NCI-H446 (cell line): ENCODE data around the gene NKD1.

Experiments
- DNase-seq, 2 experiments: peaks; one replicate each; lab custom pipeline; 2025; lab: John Stamatoyannopoulos, UW

Gene NKD1

DNA sequence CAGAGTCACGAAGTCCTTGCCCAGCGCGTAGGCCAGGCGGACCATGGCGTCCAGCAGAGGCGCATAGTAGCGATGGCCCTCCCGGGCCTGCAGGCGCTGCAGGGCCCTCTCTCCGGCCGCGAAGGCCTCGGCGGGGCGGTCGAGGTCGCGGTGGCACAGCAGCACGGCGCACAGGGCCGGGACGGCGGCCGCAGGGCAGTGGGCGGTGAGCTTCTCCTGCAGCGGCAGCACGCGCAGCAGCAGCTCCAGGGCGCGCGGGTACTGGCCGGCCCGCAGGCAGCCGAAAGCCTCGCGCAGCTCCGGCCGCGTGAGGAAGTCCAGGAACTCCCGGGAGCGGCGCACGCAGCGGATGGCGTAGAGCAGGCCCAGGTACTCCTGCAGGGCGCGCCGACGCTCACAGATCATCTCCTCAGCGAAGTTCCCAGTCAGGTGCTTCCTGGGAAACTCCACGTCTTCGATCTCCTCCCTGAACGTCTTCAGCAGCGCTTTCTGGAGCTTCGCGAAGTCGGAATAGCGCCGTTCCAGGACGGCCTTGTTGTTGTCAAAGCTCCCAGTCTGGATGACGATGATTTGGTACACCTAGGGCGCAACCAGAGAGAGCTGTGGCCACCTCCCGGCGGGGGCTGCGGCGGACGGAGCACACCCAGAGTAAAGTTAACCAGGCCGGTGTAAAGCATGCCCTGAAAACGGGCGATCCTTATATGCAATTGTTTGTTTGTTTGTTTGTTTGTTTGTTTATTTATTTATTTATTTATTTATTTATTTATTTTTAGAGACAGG is 125.5 kb downstream of the NKD1 start:
- DNase-seq = no peak

DNA sequence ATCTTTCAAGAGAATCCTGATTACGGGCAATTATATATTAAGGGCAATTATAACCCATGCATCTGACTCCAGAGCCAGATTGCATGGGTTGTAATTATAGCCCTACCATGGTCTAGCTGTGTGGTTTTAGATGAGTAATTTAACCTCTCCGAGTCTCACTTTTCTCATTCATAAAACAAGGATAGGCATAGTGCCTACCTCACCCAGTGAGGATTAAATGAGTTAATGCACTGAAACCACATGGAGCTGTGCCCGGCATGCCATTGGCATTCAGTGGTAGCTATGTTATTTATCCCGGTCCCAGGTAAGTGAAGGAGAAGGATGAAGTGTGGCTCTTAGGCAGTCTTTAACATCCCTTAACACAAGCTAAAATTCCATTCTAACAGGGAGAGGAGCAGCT is 126.6 kb downstream of the NKD1 start:
- no peak for DNase-seq

DNA sequence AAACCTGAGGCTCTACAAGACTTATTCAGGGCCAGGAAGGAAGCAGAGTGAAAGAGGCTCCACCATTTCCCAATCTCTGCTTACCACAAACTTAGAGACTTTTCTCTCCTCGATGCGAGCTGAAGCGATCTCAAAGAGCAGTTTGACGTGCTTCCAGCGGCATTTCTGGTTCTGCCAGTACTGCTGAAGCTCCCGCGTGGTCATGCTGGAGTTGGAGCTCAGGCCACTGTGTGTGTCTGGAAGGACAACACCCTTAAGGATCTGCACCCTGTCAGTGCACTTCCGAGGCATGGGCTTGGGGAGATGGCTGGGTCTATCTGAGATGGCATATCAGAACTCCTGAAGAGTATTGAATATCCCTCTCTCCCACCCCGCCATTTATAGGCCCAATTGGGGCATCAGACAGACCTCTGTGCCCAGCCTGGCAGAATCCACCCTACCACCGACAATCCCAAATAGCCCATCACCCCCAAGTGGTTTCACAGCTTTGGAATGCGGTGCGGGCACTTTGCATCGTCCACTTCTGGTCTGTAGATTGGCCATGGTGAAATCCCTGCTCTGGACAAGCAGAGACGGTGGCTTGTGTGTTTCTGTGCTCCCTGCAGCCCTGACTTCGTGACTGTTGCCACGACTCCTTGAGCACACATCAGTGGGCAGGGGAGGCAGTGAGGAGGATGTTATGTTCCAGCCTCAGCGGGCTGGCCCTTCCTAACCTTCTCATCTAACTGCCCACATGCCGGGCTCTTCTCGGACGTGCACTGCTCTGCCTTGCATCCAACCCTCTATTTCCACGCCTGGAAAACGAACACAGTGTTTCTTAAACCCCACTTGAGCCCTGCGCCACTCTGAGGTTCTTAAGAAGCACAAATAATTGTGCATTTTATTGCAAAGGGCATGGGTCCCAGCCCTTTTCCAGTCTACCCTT is 127.8 kb downstream of the NKD1 start:
- no peak for DNase-seq

DNA sequence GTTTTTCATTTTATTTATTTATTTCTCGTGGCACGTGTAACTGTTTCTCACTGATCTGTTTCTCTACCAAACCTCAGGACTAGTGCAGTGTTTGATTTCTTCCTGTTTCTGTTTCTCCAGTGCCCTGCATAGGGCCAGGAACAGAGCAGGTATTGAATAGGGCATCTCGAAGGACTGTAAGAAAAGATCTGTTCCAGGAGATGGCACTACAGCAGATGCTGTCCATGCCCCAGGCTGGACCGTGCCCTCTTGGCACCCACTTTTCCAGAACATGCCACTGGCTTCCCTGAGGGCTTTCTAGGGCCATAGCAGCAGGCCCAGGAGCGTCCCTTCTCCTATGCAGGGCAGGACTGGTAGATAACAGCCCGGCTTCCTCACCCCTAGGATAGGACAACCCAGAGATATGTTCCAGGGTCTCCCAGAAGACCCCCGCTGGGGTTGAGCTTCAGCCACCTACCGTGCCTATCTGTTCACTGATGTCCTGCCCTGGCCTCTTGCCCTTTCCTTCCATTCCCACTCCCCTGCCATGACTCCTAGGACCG is 128.6 kb downstream of the NKD1 start:
- no peak for DNase-seq

DNA sequence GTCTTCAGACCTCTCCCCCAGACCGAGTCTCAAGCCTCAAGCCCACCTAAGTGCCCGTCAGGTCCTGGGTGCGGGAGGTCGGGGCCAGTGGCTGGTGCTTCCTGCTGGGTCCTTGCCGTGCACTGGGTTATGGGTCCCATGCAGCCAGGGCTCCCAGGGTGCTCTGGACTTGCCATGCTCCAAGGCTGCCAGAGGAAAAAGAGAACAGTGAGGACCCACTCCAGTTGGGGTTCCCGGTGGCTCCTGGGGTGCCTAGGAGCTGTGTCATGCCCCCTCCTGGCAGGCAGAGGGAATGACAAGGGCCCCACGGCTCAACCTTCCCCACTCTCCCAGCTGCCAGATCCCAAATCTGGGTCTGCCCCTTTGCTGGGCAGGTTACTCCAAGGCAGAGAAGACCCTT is 129.2 kb downstream of the NKD1 start:
- no peak for DNase-seq

DNA sequence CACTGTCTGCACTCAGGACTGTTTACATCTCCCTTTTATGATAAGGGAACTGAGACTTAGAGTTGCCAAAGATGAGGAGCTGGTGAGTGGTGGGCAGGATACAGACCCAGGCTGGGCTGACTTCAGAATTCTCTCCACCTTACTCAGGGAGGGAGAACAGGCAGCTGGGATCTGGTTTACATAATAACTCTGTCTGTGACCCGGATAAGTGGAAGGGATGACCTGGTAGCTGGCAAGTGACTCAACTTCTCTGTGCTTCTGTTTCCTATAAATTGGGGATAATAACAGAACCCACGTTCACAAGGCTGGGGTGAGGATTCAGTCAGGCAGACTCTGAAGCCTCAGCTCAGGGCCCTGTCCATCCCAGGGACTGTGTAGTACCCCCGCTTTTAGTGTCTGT is 130.3 kb downstream of the NKD1 start:
- no peak for DNase-seq

DNA sequence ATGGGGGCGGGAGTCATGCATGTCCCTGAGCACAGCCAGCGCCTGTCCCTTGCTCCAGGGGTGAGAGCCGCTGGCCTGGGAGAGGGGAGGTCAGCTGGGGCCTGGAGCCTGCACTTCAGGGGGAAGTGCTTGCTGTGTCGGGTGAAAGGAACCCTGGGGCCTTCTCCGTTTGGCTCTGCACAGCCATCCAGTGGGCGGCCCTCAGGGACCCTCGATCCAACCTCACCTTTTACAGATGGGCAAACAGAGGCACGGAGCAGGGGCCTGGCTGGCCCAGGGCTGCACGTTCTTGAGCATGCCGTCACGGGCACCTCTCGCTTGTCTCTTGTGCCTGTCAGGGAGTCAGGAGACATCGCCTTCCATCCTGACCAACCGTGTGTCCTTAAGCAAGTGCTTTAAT is 131.1 kb downstream of the NKD1 start:
- no peak for DNase-seq

DNA sequence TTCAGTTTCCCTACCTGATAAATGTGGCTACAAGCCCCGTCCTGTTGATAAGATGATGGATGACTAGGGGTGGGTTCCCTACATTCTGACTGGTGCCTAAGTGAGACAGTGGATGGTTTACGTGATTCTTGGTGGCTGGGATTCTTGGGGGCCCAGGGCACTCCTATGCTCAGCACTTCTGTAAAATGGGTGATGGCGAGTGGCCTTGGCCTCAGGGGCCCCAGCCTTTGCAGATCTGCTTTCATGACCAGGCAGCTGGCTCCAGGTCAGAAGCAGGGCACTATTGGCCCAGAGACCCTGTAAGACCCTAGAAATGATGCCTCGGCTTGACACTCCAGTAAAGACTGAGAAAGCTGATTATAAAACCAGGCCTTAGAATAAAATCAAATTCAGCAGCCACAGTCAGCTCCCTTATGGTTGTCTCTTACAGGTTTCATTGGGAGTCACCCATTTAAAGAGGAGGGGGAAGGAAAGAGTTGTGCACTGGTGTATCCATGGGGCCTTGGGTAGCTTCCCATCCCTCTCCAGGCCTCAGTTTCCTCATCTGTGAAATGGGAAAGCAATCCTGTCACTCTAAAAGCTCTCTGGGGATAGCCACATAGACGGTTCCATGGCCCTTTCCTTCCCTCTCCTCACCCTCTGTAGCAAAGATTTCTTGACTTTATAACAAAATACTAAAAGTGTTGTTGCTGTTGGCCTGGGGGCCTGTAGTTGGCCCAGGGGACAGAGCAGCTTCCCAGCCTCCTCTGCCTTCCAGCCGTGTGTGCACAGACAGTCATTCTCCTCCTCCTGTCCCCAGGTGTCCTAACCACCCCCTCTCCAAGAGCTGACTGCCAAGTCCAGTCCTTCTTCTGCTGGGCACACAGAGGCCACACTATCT is 131.7 kb downstream of the NKD1 start:
- no peak for DNase-seq

DNA sequence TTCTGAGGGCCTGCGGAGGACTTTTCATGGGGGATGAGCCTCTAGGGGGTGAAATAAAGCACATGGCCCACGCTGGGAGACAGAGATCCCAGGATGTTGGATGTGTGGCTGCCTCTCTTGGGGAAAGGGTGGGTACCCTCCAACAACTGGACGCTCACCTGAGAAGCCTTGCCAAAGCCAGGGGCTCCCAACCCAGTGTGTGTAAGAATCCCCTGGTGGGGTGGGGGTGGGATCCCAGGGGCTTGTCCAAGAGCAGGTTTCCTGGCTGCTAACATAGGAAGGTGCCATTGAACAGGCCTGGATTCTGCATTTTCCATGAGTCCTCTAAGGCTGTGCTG is 132.3 kb downstream of the NKD1 start:
- no peak for DNase-seq

DNA sequence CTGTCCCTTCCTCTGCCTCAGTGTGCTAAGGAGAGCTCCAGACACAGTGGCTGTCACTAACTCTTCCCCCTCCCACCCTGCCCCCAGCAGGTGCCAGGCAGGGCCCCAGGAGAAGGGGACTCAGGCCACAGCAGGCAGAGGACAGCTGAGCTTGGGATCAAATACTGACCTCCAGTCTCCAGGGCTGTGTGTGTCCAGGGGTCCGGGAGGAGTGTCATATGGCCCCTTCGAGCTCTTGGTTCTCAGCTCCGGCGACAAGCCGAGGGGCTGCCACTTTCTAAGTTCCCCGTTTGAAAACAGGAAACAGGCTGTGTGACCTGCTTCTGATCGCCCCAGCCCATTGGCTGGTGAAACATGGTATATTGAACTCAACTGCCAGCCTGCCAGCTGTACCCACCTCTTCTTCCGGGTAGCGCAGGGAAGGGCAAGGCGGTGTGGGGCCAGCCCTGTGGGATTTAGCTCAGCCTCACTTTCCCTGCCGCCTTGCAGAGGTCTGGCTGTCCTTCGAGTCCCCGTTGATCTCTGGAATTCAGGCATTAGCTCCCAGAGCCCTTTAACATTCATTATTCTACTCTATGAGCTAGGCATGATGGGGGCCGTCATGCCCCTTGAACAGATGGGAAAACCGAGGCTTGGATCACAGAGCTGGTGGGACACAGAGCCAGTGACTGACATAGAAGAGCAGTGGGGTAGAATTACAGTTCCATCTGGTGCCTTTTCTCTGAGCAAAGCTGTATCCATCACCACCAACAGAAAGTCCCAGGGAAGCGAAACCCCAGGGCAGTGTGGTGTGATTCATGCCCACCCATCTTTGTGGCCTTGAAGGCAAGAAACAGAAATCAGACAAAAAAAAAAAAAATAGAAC is 133.1 kb downstream of the NKD1 start, which contains the start of gene SNX20:
TSS of gene SNX20 (minus strand) at position 292 of the 865 bp plus-strand sequence. CDS start 3,786 bp downstream, outside the sequence.
- no peak for DNase-seq

DNA sequence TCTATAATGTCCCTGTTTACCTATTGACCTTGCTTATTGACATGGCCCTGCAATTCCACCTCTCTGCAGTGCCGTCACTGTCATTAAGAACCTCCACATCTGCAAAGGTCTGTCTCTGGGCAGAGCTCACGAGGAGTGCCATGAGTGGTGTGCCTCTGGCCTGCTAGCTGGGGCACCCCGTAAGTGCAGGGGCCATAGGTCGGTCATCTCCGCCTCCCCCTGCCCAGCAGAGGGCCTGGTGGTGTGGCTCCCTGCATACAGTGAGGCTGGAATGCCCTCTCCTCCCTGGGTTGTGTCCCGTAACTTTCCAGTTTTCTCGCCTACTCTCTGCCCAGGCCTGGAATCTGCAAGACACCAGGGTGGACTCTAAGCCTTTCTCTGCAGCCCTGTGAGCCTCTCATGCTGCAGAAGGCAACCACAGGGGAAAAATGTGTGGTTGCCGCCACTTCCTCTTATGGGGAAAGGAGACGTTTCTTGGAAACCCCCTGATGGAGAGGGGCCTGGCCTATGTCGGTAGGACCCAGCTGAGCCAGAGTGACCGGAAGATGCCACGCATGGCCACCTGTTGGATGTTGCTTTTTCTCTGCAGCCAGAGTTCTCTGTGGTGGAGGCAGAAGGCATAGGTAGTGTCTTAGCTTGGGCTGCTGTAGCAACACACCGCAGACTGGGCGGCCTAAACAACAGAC is 135.6 kb downstream of the NKD1 start:
- no peak for DNase-seq

DNA sequence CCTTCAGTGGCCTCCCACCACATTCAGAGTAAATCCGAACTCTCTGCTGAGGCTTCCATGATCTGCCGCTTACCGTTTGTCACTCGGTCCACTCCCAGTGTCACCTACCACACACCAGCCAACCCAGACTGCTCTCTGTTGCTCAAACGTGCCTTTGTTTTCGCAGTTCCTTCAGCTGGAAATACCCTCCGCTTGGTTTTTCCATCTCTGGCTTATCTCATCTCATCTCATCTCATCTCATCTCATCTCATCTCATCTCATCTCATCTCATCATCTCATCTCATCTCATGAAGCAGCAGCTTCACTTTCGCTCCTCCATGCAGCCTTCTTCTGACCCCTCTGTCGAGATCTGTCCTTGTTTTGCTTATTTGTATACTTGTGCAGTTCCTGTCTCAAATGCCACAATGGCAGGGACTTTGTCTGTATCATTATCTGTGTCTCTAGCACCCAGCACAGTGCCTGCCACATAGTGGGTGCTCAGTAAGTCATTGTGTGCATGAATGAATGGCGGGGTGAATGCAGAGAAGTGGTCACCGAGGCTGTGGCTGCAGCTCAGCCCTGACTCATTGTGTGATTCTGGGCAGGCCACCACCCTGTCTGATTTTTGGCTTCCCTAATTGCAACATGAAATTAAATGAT is 136.7 kb downstream of the NKD1 start:
- no peak for DNase-seq

DNA sequence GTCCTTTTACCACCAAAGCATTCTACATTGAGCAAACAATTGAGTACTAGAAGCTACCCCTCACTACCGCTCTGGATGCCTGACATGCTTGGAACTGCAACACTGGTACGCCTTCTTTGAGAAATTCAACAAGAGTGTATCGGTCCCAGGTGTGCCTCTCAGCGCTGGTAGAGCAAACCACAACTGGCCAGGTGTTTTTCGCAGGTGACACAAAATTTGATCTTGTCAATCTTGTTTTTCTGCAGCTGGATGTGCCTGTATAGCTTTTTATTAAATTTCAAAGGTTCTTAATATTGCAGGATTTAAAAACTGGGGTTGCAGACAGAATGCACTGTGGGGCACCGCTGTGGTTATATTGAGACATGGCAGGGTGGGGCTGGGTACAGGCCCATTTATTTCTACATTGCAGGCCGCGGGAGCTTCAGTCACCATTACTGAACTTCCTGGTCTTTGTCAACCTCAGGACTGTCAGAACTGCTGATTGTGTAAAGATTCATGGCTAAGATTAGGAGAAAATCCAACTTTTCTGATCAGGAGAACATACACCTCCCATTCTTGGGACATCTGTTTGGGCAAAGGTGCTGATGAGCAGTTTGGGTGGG is 137.4 kb downstream of the NKD1 start:
- no peak for DNase-seq

DNA sequence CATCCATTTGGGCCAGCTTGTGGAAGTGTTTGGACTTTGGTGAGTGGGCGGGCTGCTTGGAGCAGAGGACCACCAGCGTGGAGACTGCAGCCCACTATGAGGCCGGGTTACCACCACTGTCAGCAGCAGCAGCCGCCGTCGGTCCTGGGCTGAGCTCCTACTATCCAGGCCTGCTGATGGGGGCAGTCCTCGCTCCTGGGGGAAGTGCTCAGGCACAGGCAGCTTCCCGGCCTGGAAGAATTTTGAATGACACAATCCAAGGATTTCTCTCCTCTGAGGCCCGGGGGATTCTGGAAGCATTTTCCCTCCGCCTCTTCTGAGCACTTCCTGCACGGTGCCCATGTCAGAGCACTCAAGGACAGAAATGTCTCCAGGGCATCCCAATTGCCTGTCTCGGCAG is 139.9 kb downstream of the NKD1 start:
- no peak for DNase-seq

DNA sequence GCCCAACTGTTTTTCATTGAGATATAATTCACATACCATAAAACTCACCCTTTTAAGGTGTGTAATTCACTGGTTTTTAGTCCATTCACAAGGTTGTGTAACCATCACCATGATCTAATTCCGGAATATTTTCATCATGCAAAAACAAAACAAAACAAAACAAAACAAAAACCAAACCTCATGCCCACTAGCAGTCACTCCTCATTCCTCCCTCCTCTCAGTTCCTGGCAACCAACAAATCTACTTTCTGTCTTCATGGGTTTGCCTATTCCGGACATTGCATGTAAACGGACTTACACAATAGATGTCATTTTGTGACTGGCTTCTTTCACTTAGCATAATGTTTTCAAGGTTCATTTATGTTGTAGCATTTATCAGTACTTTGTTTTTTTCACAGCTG is 140.7 kb downstream of the NKD1 start:
- DNase-seq = no peak

DNA sequence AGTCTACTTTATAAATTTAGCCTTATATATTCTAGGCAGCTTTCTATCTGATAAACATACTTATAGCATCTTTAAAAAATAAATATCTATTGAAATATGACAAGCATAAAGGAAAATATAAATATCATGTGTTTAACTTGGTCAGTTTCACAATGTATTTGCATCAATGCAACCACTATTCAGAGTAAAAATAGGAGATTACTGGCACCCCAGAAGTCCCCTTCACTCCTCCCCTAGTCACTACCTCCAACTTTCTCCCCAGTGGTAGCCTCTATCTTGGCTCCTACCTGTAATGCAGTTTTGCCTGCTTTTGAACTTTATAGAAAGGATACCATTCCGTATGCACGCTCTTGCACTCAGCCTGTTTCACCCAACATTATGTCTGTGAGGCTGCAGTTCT is 142.0 kb downstream of the NKD1 start:
- no peak for DNase-seq

DNA sequence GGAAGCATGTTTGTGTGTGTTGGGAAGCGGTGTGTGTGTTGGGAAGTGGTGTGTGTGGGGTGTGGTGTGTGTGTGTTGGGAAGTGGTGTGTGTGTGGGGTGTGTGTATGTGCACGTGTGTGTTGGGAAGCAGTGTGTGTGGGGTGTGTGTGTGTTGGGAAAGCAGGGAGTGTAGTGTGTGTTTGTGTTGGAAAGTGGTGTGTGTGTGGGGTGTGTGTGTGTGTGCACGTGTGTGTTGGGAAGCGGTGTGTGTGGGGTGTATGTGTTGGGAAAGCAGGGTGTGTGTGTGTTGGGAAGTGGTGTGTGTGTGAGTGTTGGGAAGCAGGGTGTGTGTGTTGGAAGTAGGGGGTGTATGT is 144.4 kb downstream of the NKD1 start:
- no peak for DNase-seq

DNA sequence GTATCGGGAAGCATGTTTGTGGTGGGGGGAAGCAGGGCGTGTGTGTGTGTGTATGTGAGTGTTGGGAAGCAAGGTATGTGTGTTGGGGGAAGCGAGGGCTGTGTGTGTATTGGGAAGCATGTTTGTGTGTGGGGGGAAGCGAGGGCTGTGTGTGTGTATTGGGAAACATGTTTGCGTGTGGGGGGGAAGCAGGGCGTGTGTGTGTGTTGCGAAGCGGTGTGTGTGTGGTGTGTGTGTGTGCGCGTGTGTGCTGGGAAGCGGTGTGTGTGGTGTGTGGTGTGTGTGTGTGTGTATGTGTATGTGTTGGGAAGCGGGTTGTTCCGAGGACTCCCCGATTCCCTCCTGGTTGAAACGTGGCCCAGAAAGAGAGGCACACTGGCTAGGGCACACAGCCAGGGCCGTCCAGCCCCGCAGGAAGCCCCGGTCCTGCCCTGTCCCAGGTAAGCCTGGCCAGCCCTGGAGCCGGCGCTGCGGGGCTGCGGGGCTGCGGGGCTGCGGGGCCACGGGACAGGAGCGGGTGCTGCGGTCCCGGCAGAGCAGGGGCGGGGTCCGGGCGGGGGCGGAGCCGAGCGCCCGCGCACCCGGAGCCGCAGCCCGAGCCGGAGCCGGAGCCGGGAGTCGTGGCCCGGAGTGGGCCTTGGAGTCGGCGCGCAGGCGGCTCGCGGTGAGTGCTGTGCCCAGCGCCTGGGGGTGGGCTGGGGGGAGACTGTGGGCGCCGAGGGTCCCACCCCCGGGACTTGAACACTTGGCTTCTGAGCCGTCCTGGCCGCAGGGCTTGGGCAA is 145.0 kb downstream of the NKD1 start, which contains the start of gene NOD2:
TSS of gene NOD2 (plus strand) at position 608 of the 783 bp plus-strand sequence. CDS start 5,890 bp downstream, outside the sequence.
- DNase-seq = no peak

DNA sequence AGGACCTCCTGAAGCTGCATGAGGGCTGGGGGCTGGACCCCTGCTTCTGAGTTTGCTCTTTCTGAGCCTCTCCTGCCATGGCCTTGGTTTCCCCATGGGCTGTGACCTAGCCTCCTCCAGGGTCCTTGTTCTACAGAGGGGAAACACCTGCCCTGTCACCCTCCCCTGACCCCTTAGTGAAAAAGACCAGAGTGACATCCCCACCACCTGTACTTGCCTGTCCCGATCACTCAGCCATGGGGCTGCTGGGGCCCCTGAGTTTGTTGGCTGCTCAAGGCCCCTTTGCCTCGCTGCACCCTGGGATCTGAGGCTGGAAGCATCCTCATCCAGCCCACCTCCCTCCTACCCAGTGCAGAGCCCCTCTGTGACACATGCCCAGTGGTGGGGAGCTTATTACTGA is 146.0 kb downstream of the NKD1 start:
- DNase-seq = no peak
